MM.1S (cell line): ENCODE results near the gene MANSC1.

Experiments
- EZH2 ChIP-seq: fragments of 300-600 bp; sonication (generic); optimal IDR thresholded peaks from 2 replicates; pipeline ENCODE3; 2017; ENCODE audit warnings: low read depth, mild to moderate bottlenecking, antibody characterized with exemption, low read length, mixed read lengths
- TF ChIP-seq, protein P1 (sequence below): fragments of 300-600 bp; sonication (generic); IDR thresholded peaks from 2 replicates; pipeline ENCODE4 v1.5.1; 2016; ENCODE audit warnings: antibody characterized with exemption, low read length, mixed read lengths

DNA sequence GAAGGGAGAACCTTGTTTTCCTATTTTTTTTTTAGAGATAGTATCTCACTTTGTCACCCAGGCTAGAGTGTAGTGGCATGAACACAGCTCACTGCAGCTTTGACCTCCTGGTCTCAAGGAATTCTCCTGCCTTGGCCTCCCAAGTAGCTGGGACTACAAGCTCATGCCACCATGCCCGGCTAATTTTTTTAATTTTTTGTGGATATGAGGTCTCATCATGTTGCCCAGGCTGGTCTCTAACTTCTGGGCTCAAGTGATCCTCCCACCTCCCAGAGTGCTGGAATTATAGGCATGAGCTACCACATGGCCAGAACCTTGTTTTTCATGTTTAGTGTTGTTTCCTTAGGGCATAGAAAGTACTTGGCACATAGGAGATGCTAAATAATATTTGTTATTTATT is 13.5 kb downstream of the MANSC1 start:
- TF ChIP-seq, protein P1, sequence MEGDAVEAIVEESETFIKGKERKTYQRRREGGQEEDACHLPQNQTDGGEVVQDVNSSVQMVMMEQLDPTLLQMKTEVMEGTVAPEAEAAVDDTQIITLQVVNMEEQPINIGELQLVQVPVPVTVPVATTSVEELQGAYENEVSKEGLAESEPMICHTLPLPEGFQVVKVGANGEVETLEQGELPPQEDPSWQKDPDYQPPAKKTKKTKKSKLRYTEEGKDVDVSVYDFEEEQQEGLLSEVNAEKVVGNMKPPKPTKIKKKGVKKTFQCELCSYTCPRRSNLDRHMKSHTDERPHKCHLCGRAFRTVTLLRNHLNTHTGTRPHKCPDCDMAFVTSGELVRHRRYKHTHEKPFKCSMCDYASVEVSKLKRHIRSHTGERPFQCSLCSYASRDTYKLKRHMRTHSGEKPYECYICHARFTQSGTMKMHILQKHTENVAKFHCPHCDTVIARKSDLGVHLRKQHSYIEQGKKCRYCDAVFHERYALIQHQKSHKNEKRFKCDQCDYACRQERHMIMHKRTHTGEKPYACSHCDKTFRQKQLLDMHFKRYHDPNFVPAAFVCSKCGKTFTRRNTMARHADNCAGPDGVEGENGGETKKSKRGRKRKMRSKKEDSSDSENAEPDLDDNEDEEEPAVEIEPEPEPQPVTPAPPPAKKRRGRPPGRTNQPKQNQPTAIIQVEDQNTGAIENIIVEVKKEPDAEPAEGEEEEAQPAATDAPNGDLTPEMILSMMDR = no peak
- TF ChIP-seq EZH2 = no peak
